Endothelial cell of umbilical vein (primary cell): Measurements from ENCODE around the gene KLHL30. TPM values are rescaled to one million over a fixed set of nuclear protein-coding genes. Genes with fewer than 3 reads are reported as not detected.

Experiments used
- BruUV-seq: library from RNA; stranded (reverse); fragments of 400-500 nt; replicated peaks from 2 replicates; lab custom pipeline; 2021; lab: Mats Ljungman, UMichigan
- CTCF ChIA-PET: fragments of 300-600, 350-600 bp; sonication (Branson Sonifier 250); formaldehyde crosslinking; loops from one replicate; lab custom pipeline; 2021; ENCODE audit warnings: antibody characterized with exemption, inconsistent platforms; lab: Charles Lee
- POLR2A ChIA-PET: fragments of 300-600, 350-600 bp; sonication (Branson Sonifier 250); formaldehyde crosslinking; loops from one replicate; lab custom pipeline; 2021; ENCODE audit warnings: antibody characterized with exemption, inconsistent platforms; lab: Charles Lee
- DNase-seq: peaks from one replicate; pipeline ENCODE4 v3.0.0-alpha.2; 2011; ENCODE audit warnings: low read depth, low spot score
- FAIRE-seq: peaks from 2 replicates; lab custom pipeline; 2011; peaks lifted over from hg19 to GRCh38; lab: Jason Lieb, UNC
- H2AFZ ChIP-seq: 2 replicates; pipeline ENCODE4 v1.6.0; 2012; ENCODE audit warnings: low read depth, low read length, control low read depth, inconsistent platforms
- H3K27ac ChIP-seq: 2 replicates; pipeline ENCODE4 v1.5.1; 2011; ENCODE audit warnings: low read depth, mild to moderate bottlenecking, control low read depth, low read length, moderate library complexity; ENCODE audit not compliant: insufficient read depth
- H3K27me3 ChIP-seq, 2 experiments: 2 replicates each; pipeline versions ENCODE4 v1.6.0 to v1.6.1; 2011; ENCODE audit warnings: low read length in 2 of 2, mixed read lengths in 1 of 2; ENCODE audit not compliant: control insufficient read depth in 2 of 2, insufficient read depth in 2 of 2
- H3K36me3 ChIP-seq, 2 experiments: 2 replicates in 1 of 2; 3 replicates in 1 of 2; pipeline ENCODE4 v1.5.1; 2011; ENCODE audit warnings: low read length in 2 of 2, mild to moderate bottlenecking in 1 of 2, moderate library complexity in 1 of 2; ENCODE audit not compliant: control insufficient read depth in 2 of 2, insufficient read depth in 2 of 2; ENCODE audit errors: extremely low read depth in 1 of 2
- H3K4me1 ChIP-seq: 3 replicates; pipeline ENCODE4 v1.5.1; 2011; ENCODE audit warnings: mild to moderate bottlenecking, low read length; ENCODE audit not compliant: control insufficient read depth, insufficient read depth; ENCODE audit errors: extremely low read depth
- H3K4me2 ChIP-seq: 2 replicates; pipeline ENCODE4 v1.6.1; 2011; ENCODE audit warnings: low read length, control low read depth, mixed read lengths; ENCODE audit not compliant: insufficient read depth
- H3K4me3 ChIP-seq, 3 experiments: fragments of 200-600 bp in 1 of 3; sonication (generic), shearing (Covaris generic) in 1 of 3; replicated peaks in 1 of 3; 2 replicates each; pipeline ENCODE4 v1.5.1; 2011 to 2016; ENCODE audit warnings: control low read depth in 3 of 3, low read length in 3 of 3, mild to moderate bottlenecking in 2 of 3, inconsistent platforms in 1 of 3, low read depth in 1 of 3, moderate library complexity in 1 of 3; ENCODE audit not compliant: insufficient read depth in 1 of 3
- H3K79me2 ChIP-seq: 2 replicates; pipeline ENCODE4 v1.6.0; 2012; ENCODE audit warnings: low read length, inconsistent platforms; ENCODE audit not compliant: control insufficient read depth, insufficient read depth
- H3K9ac ChIP-seq: replicated peaks from 2 replicates; pipeline ENCODE3; 2011; ENCODE audit warnings: low read length, control low read depth; ENCODE audit not compliant: insufficient read depth; ENCODE audit errors: extremely low read depth
- H3K9me1 ChIP-seq: replicated peaks from 3 replicates; pipeline ENCODE4 v1.6.0; 2011; ENCODE audit warnings: mild to moderate bottlenecking, low read length; ENCODE audit not compliant: control insufficient read depth, insufficient read depth; ENCODE audit errors: extremely low read depth
- H3K9me3 ChIP-seq: replicated peaks from 2 replicates; pipeline ENCODE4 v1.5.1; 2012; ENCODE audit warnings: low read length, inconsistent platforms; ENCODE audit not compliant: control insufficient read depth, insufficient read depth
- H4K20me1 ChIP-seq: replicated peaks from 2 replicates; pipeline ENCODE3; 2011; ENCODE audit warnings: mild to moderate bottlenecking, low read length; ENCODE audit not compliant: control insufficient read depth, insufficient read depth; ENCODE audit errors: extremely low read depth
- CTCF ChIP-seq, 2 donors: IDR thresholded peaks; 1 replicate in 1 of 2; 2 replicates in 1 of 2; pipeline ENCODE4 v1.5.1; 2011; ENCODE audit warnings: low read length in 2 of 2, mild to moderate bottlenecking in 2 of 2, moderate library complexity in 2 of 2, control low read depth in 1 of 2, inconsistent platforms in 1 of 2, low read depth in 1 of 2; ENCODE audit not compliant: insufficient read depth in 1 of 2; ENCODE audit errors: extremely low read depth in 1 of 2
- EZH2 ChIP-seq: IDR thresholded peaks from 2 replicates; pipeline ENCODE4 v1.6.1; 2012; ENCODE audit warnings: borderline replicate concordance, low read depth, mild to moderate bottlenecking, moderate library complexity, low read length, inconsistent platforms; ENCODE audit not compliant: severe bottlenecking
- FOS ChIP-seq: IDR thresholded peaks from 2 replicates; pipeline ENCODE4 v1.6.1; 2011; ENCODE audit warnings: mild to moderate bottlenecking, low read length, moderate library complexity, borderline replicate concordance; ENCODE audit not compliant: insufficient read depth
- GATA2 ChIP-seq: IDR thresholded peaks from 2 replicates; pipeline ENCODE4 v1.7.0; 2011; ENCODE audit warnings: low read depth, mild to moderate bottlenecking, moderate library complexity, mixed read lengths, low read length; ENCODE audit not compliant: insufficient read length, insufficient read depth
- JUN ChIP-seq: IDR thresholded peaks from 2 replicates; pipeline ENCODE4 v1.6.1; 2011; ENCODE audit warnings: borderline replicate concordance, low read depth; ENCODE audit not compliant: insufficient read length, insufficient read depth
- MAX ChIP-seq: IDR thresholded peaks from 2 replicates; pipeline ENCODE4 v1.6.1; 2011; ENCODE audit not compliant: insufficient read depth, insufficient read length
- MYC ChIP-seq: IDR thresholded peaks from one replicate; pipeline ENCODE4 v1.6.1; 2011; ENCODE audit warnings: mild to moderate bottlenecking, low read depth, low read length
- POLR2A ChIP-seq: IDR thresholded peaks from 2 replicates; pipeline ENCODE4 v1.6.1; 2012; ENCODE audit warnings: low read depth, mild to moderate bottlenecking, control low read depth, low read length
- POLR2AphosphoS5 ChIP-seq: IDR thresholded peaks from 2 replicates; pipeline ENCODE4 v1.6.1; 2012; ENCODE audit warnings: low read depth, mild to moderate bottlenecking, control low read depth, low read length, moderate library complexity; ENCODE audit not compliant: insufficient read depth
- dilution Hi-C: fragments of 300-500 bp; cut with MboI; formaldehyde crosslinking; loops from one replicate; pipeline ENCODE4 v1.15.0; 2019; ENCODE audit warnings: low sequenced_read_pairs; ENCODE audit not compliant: extremely low pct_ligation_motif_present
- intact Hi-C: fragments of 100-400 bp; cut with micrococcal nuclease; formaldehyde crosslinking; loops from one replicate; pipeline ENCODE4 v1.10.0; 2022
- polyA plus RNA-seq, 4 experiments: library from polyadenylated mRNA; depleted of rRNA in 3 of 4; stranded (reverse) in 3 of 4; unstranded in 1 of 4; fragments of >200 nt; gene quantifications; 2 replicates each; pipeline versions ENCODE4 v1.2.1 to v1.2.3, GENCODE V29; 2011 to 2012; ENCODE audit warnings: missing spikeins in 1 of 4
- total RNA-seq: library from RNA; stranded (reverse); gene quantifications from 2 replicates; pipeline ENCODE4 v1.2.3, GENCODE V29; 2021

KLHL30 gene
- total and polyA plus RNA-seq, 2 donors (not counting 3 experiments of a cell fraction or from before 2014, with no cell fraction given) = not detected

GRCh38 chr2:238104691-238105371 is 33.6 kb upstream of the KLHL30 start:
- no peak overlapping the region for H3K4me3 ChIP-seq
- H3K36me3 ChIP-seq = no peaks in the 10 kb centered on the region
- no peaks in the 10 kb centered on the region for H3K9me3 ChIP-seq
- H3K4me2 ChIP-seq = no peak overlapping the region
- FAIRE-seq = no peak
- POLR2A ChIA-PET = no interaction called here
- TF ChIP-seq MYC (no peak), GATA2 (no peak)
- CTCF ChIA-PET = no interaction called here
- no peak for DNase-seq
- H3K4me1 ChIP-seq = no peaks in the 10 kb centered on the region
- dilution Hi-C loops = no loop called here
- H3K27ac ChIP-seq = no peak overlapping the region
- H3K27me3 ChIP-seq = no peaks in the 10 kb centered on the region
- H2AFZ ChIP-seq = no peak overlapping the region
- intact Hi-C loops = loop anchor here (10.0 kb wide), 1 partner anchor 180 kb away; no protein-coding TSS in a partner anchor
- no TSS peak for BruUV-seq
- no peak overlapping the region for H3K9ac ChIP-seq
- no peaks in the 10 kb centered on the region for H4K20me1 ChIP-seq
- no peaks in the 10 kb centered on the region for H3K79me2 ChIP-seq
- no peaks in the 10 kb centered on the region for H3K9me1 ChIP-seq

GRCh38 chr2:238105506-238106338 is 32.7 kb upstream of the KLHL30 start:
- FAIRE-seq = no peak
- no peak overlapping the region for H3K9ac ChIP-seq
- H3K36me3 ChIP-seq = no peaks in the 10 kb centered on the region
- ChIA-PET CTCF (interaction anchor here (1.5 to 1.9 kb wide), 2 partner anchors 157 to 247 kb away, joined by 4 to 5 read pairs; no protein-coding TSS in a partner anchor), POLR2A (no interaction called here)
- H3K9me1 ChIP-seq = no peaks in the 10 kb centered on the region
- no peaks in the 10 kb centered on the region for H3K27me3 ChIP-seq
- H3K4me2 ChIP-seq = no peak overlapping the region
- intact Hi-C loops = loop anchor here (10.0 kb wide), 1 partner anchor 181 kb away; no protein-coding TSS in a partner anchor
- no peaks in the 10 kb centered on the region for H3K79me2 ChIP-seq
- dilution Hi-C loops = no loop called here
- no peaks in the 10 kb centered on the region for H4K20me1 ChIP-seq
- no peaks in the 10 kb centered on the region for H3K9me3 ChIP-seq
- TF ChIP-seq CTCF (IDR thresholded peaks at IDR 0.05; ENCODE audit: extremely low read depth in 1 of 2, insufficient read depth in 1 of 2, low read depth in 1 of 2, low read length in 2 of 2) (no peak), JUN (no peak), MAX (no peak), POLR2A (no peak), FOS (no peak), GATA2 (no peak), EZH2 (no peak), MYC (no peak), POLR2AphosphoS5 (no peak)
- no peak for DNase-seq
- no peak overlapping the region for H3K4me3 ChIP-seq
- H3K27ac ChIP-seq = no peak overlapping the region
- no peaks in the 10 kb centered on the region for H3K4me1 ChIP-seq
- no TSS peak for BruUV-seq
- H2AFZ ChIP-seq = no peak overlapping the region
